Esophagus mucosa (tissue), 1 donor: ENCODE measurements around the gene LGALS12. TPM values are rescaled to one million over a fixed set of nuclear protein-coding genes. Genes with fewer than 3 reads are reported as not detected.
"Not testable (repeated sequence)": the region's sequence is repeated elsewhere in the genome, so short reads cannot be mapped to it uniquely, and the experiment has no call there.

Experiments
- ATAC-seq: fragments of 200-7000 bp; cut with Tn5 transposase; one replicate; pipeline ENCODE4 v1.9.1; 2020
- total RNA-seq: library from RNA; stranded (reverse); gene quantifications from one replicate; pipeline ENCODE4 v1.2.4, GENCODE V29; 2023
- donor health status: DM: yes; HTN: yes; CAD: no.

The LGALS12 gene
- total RNA-seq, 1 donor from 2014 or later: not detected

DNA sequence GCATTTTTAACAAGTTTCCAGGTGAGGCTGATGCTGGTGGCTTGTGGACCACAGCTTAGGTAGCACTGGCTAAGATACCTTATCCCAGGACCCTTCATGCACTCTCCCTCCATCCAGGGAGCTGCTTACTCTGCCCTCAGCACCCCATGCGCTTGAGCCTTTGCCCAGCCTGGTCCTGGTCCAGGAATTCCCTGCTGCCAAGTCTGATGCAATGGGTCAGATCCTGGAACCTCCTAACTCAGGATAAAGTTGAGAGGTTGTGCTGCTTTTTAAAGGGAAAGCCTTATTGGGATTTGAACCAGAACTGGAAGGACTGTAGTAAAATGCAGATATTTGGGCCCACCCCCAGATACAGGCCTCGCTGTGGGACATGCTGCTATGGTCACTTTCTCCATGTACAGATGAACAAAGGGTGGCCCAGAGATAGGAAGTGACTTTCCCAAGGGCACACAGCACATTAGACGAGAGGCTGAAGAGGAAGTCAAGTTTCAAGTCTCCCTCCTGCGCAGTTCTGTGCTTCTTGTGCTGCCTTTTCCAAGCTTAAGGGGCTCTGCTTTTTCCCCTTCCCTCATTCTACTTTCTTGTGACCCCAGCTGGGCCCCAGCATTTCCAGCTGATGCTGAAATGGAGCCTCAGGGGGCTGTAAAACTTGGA, 824 bp upstream of the LGALS12 start:
- ATAC-seq: no peak

GRCh38 chr11:63506876-63507275, 992 bp downstream of the LGALS12 start:
- no peak for ATAC-seq

GRCh38 chr11:63507511-63507910, 1.6 kb downstream of the LGALS12 start:
- no peak for ATAC-seq

DNA sequence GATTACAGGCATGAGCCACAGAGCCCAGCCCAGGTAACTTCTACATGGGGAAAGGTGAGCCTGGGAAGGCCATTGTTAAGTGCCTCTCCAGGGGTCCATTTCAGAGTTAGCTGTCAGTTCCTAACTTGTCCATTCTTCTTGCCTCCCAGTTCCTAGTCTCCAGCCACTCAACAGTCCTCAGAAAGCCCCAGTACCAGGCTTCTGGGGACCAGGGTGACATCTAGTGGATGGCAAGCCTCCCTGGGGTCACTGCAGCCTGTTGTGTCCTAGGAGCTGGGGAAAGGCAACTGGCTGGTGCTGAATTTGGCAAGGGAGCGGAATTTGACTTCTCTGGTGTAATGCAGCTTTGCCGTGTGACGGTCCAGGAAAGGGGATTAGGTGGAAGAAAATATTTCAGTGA, 2.1 kb downstream of the LGALS12 start:
- no peak for ATAC-seq

DNA sequence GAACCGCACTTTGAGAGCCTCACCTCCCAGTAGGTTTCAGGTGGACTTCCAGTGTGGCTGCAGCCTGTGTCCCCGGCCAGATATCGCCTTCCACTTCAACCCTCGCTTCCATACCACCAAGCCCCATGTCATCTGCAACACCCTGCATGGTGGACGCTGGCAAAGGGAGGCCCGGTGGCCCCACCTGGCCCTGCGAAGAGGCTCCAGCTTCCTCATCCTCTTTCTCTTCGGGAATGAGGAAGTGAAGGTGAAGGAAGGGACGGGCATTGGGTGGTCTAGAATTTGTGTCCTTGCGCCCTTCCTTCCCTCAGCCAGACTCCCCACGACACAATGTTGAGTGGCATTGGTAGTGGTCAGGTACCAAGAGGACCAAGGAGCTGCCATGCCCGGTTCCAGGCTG, 2.9 kb downstream of the LGALS12 start:
- no peak for ATAC-seq

GRCh38 chr11:63510360-63511047, 4.6 kb downstream of the LGALS12 start:
- ATAC-seq: no peak

- no peak for ATAC-seq
Measured at GRCh38 chr11:63511048-63511748, 5.3 kb downstream of the LGALS12 start.

DNA sequence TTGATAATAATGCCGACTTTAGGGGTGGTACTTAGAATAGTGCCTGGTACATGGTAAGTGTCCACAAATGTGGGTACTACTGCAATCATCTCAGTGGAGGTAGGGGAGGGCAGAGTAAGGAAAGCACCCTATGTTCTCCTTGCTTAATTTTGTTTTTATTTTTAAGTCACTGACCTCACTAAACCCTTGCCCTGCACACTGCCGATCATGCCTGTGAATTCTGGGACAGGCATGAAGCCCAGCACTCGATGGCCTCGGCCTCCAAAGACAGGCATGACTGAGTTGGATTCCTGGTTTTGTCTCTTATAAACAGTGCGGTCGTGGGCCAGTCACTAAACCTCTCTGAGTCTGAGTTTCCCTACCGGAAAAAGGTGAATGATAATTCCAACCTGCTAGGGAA, 6.9 kb downstream of the LGALS12 start:
- ATAC-seq: no peak

- ATAC-seq: no peak
Measured at GRCh38 chr11:63516109-63516508, 10.2 kb downstream of the LGALS12 start.

DNA sequence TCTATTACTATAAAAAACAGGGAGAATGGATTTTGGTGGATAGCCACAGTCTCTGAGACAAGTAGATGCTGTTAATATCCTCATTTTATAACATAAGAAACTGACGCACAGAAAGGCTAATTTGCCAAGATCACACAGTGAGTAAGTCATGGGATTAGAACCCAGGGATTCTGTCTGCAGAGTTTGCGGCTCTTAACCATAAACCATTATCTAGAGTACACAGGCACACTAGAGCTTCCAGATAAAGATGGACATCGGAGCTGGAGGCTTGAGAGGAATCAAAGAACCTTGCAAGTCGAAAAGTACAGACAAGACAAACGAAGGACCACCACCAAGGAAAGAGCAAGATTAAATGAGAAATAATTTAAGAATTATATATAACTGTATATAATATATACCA, 11.3 kb downstream of the LGALS12 start:
- ATAC-seq: no peak

DNA sequence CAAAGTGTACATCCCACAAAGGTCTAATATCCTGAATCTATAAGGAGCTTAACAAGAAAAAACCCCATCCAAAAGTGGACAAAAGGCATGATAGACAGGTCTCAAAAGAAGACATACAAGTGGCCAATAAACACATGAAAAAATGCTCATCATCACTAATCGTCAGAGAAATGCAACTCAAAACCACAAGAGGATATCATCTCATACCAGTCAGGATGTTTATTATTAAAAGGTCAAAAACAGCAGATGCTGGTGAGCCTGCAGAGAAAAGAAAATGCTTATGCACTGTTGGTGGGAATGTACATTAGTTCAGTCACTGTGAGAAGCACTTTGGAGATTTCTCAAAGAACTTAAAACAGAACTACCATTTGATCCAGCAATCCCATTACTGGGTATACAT, 12.7 kb downstream of the LGALS12 start:
- ATAC-seq: no peak

DNA sequence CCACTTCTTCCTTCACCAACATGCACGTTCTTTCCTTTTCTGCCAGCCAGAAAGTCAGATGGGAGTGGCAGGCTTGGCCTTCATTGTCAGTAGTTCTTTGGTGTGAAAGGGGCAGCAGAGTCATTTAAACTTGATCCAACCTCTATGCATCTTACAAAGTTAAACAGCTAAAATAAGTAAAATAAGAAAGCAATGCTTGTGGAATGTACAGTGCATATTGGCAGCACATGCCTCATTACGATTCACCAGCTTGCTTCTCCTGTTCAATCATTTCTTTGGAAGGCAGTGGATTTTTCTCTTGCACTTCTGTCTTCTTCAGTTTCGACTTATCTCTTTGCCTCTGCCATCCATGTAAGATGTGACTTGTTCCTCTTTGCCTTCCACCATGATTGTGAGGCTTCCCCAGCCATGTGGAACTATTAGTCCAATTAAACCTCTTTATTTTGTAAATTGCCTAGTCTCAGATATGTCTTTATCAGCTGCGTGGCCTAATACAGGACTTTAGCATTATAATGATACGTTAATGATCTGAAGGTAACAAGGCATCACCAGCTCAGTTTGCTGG, 14.8 kb downstream of the LGALS12 start:
- no peak for ATAC-seq

- ATAC-seq: no peak
Measured at GRCh38 chr11:63521896-63522295, 16.0 kb downstream of the LGALS12 start.

DNA sequence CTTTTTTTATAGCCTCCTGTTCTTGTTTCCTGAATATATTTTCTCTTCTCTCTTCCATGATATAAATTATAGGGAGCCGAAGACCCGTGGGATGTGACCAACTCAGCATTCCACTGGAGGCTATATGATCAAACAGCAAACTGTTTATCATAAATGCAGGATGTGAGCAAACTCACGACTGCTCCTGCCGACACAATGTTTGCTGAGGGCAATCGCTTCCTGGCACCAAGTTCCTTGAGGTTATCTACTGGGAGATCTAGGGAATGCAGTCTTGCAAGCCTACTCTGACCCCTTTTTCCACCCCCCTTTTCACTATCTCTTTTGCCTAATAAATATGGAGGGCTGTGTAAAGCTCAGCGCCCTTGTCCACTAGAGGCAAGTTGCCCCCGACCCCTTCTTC, 17.3 kb downstream of the LGALS12 start:
- ATAC-seq: no peak

- no peak for ATAC-seq
Measured at GRCh38 chr11:63527667-63528066, 21.8 kb downstream of the LGALS12 start.

DNA sequence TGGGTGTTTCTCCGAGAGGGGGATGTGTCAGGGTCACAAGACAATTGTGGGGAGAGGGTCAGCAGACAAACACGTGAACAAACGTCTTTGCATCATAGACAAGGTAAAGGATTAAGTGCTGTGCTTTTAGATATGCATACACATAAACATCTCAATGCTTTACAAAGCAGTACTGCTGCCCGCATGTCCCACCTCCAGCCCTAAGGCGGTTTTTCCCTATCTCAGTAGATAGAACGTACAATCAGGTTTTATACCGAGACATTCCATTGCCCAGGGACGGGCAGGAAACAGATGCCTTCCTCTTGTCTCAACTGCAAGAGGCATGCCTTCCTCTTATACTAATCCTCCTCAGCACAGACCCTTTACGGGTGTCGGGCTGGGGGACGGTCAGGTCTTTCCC, 22.3 kb downstream of the LGALS12 start:
- ATAC-seq: not testable (repeated sequence)

GRCh38 chr11:63528729-63529278, 22.9 kb downstream of the LGALS12 start:
- not testable (repeated sequence) for ATAC-seq

- not testable (repeated sequence) for ATAC-seq
Measured at GRCh38 chr11:63529373-63529772, 23.5 kb downstream of the LGALS12 start.

DNA sequence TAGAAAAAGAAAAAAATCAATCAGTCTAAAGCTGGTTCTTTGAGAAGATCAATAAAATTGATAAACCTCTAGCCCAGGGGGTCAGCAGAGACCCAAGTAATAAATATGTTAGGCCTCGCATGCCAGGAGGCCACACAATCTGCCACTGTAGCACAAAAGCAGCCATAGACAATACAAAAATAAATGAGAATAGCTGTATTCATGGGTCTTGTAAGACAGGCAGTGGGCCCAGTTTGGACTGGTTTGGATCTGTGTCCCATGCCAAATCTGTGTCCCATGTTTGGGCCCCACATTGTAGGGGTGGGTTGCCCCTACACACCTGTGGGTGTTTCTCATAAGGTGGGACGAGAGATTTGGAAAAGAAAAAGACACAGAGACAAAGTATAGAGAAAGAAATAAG, 24.1 kb downstream of the LGALS12 start:
- no peak for ATAC-seq

- ATAC-seq: peak; percentile 94
Measured at GRCh38 chr11:63531074-63531792, 25.3 kb downstream of the LGALS12 start.

- no peak for ATAC-seq
Measured at GRCh38 chr11:63532117-63532516, 26.2 kb downstream of the LGALS12 start.

- ATAC-seq: no peak
Measured at GRCh38 chr11:63532799-63533475, 27.1 kb downstream of the LGALS12 start.
